LNCaP clone FGC (cell line): ENCODE measurements around the gene SLN.

Experiments
- DNase-seq: peaks from one replicate; pipeline ENCODE4 v3.0.0-alpha.2; 2011; ENCODE audit warnings: low read depth
- H3K4me3 ChIP-seq: 2 replicates; pipeline ENCODE4 v1.5.1; 2011; ENCODE audit warnings: mild to moderate bottlenecking, low read depth, low read length, control low read depth
- CTCF ChIP-seq: IDR thresholded peaks from 2 replicates; pipeline ENCODE4 v1.5.1; 2012; ENCODE audit warnings: mild to moderate bottlenecking; ENCODE audit not compliant: control insufficient read depth, insufficient read depth; ENCODE audit errors: extremely low read depth

Gene SLN

GRCh38 chr11:107733518-107733917 lies 21.7 kb upstream of the SLN start:
- no peak for TF ChIP-seq CTCF
- DNase-seq = no peak
- H3K4me3 ChIP-seq = no peak overlapping the region

- TF ChIP-seq CTCF = no peak
- no peak overlapping the region for H3K4me3 ChIP-seq
- no peak for DNase-seq
Observed at GRCh38 chr11:107732689-107733051, 20.8 kb upstream of the SLN start.

- no peak overlapping the region for H3K4me3 ChIP-seq
- no peak for DNase-seq
- TF ChIP-seq CTCF = no peak
Observed at GRCh38 chr11:107731941-107732688, 20.3 kb upstream of the SLN start.

GRCh38 chr11:107722662-107723061 lies 10.8 kb upstream of the SLN start:
- no peak overlapping the region for H3K4me3 ChIP-seq
- no peak for TF ChIP-seq CTCF
- DNase-seq = no peak

GRCh38 chr11:107721207-107721606 lies 9.4 kb upstream of the SLN start:
- no peak for TF ChIP-seq CTCF
- DNase-seq = no peak

GRCh38 chr11:107720303-107720774 lies 8.5 kb upstream of the SLN start:
- H3K4me3 ChIP-seq = no peak overlapping the region
- no peak for DNase-seq
- no peak for TF ChIP-seq CTCF

More at GRCh38 chr11:107721207-107721606, 9.4 kb upstream of the SLN start:
- H3K4me3 ChIP-seq = no peak overlapping the region
